BJ (cell line): ENCODE results near the gene CCDC32. TPM values are rescaled to one million over a fixed set of nuclear protein-coding genes. Genes with fewer than 3 reads are reported as not detected.

ENCODE experiments used
- CTCF ChIA-PET: fragments of 350-600 bp; formaldehyde crosslinking; extraction: SDS; loops from one replicate; lab custom pipeline; 2021; ENCODE audit warnings: antibody characterized with exemption, inconsistent platforms; lab: Yijun Ruan, JAX
- POLR2A ChIA-PET: fragments of 300-600 bp; sonication (Branson Sonifier 250); formaldehyde crosslinking; extraction: SDS; loops from one replicate; lab custom pipeline; 2021; ENCODE audit warnings: antibody characterized with exemption; lab: Charles Lee
- DNase-seq: peaks from one replicate; pipeline ENCODE4 v3.0.0-alpha.2; 2011; ENCODE audit warnings: low read depth
- H3K27me3 ChIP-seq: 2 replicates; pipeline ENCODE4 v1.6.0; 2011; ENCODE audit warnings: low read length; ENCODE audit not compliant: control insufficient read depth, insufficient read depth
- H3K36me3 ChIP-seq: 2 replicates; pipeline ENCODE4 v1.5.1; 2011; ENCODE audit warnings: low read length; ENCODE audit not compliant: control insufficient read depth, insufficient read depth
- H3K4me3 ChIP-seq: 2 replicates; pipeline ENCODE4 v1.5.1; 2011; ENCODE audit warnings: low read depth, mild to moderate bottlenecking, control low read depth, low read length
- CTCF ChIP-seq: IDR thresholded peaks from 2 replicates; pipeline ENCODE4 v1.5.1; 2011; ENCODE audit warnings: low read depth, mild to moderate bottlenecking, control low read depth, inconsistent platforms, low read length, moderate library complexity; ENCODE audit not compliant: insufficient read depth
- polyA plus RNA-seq: library from polyadenylated mRNA; depleted of rRNA; stranded (reverse); fragments of >200 nt; gene quantifications from 2 replicates; pipeline ENCODE4 v1.2.3, GENCODE V29; 2011

CCDC32 gene
- polyA plus RNA-seq, 1 experiment, result 14.1 TPM

- peak; percentile 28; the same call in 1 of the 2 replicates for TF ChIP-seq CTCF
- CTCF ChIA-PET, result interaction anchor here (0.9 to 1.5 kb wide), 3 partner anchors 47 to 327 kb away, joined by 3 to 4 read pairs (median 3); partner anchors contain the start of gene VPS18
Measured at GRCh38 chr15:40567111-40567510, 2.3 kb upstream of the CCDC32 start.

DNA sequence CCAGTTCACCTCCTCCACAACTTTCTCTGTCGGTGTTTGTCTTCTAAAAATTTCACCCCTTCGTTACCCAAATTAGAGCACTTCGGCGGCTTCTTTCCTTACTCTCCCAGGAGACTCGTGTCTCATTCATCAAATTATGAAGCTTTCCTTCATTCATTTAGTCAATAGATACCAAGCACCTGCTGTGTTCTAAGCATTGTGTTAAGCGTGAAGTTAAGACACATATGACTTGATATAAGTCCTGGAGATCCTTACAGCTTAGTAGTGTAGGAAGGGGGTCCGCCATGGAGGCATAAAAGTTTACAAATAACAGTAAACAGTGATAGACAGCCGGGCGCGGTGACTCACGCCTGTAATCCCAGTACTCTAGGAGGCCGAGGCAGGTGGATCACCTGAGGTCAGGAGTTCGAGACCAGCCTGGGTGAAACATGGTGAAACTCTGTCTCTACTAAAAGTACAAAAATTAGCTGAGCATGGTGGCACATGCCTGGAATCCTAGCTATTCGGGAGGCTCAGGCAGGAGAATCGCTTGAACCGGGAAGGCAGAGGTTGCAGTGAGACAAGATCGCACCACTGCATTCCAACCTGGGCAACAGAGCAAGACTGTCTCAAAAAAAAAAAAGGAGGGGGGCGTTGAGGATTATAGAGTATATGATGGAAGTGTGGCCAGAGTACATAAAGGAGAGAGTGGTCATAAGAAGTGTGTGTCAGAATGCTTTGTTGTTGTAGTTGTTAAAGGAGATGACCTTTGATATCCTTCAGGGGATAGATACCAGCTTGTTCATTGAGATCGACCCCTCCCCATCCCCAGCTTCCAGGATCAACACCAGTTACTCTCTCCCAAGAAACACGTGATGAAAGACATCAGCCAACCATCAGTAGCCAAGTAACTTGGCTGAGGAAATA lies 744 bp upstream of the CCDC32 start:
- Histone ChIP-seq H3K4me3 (peak overlapping the region; percentile 86), H3K27me3 (no peaks in the 10 kb centered on the region), H3K36me3 (no peaks in the 10 kb centered on the region)
- ChIA-PET POLR2A (interaction anchor here (0.6 kb wide), 3 partner anchors 235 to 1659 kb away, joined by 3 to 7 read pairs (median 4); no protein-coding TSS in a partner anchor), CTCF (interaction anchor here (0.6 to 1.3 kb wide), 4 partner anchors 10 to 329 kb away, joined by 3 to 4 read pairs (median 3); partner anchors contain the start of genes BAHD1 and VPS18)
- TF ChIP-seq CTCF, result no peak
- DNase-seq, result no peak

More at GRCh38 chr15:40567111-40567510, 2.3 kb upstream of the CCDC32 start:
- POLR2A ChIA-PET, result no interaction called here
- Histone ChIP-seq H3K4me3 (no peak overlapping the region), H3K27me3 (no peaks in the 10 kb centered on the region), H3K36me3 (peaks cover 3% of the 10 kb centered on the region; the same call in 1 of the 2 replicates)
- no peak for DNase-seq

GRCh38 chr15:40563426-40563825 lies 1.4 kb downstream of the CCDC32 start:
- Histone ChIP-seq H3K36me3 (no peaks in the 10 kb centered on the region), H3K4me3 (no peak overlapping the region), H3K27me3 (no peaks in the 10 kb centered on the region)
- no peak for TF ChIP-seq CTCF
- no peak for DNase-seq
- POLR2A ChIA-PET, result no interaction called here
- CTCF ChIA-PET, result no interaction called here

DNA sequence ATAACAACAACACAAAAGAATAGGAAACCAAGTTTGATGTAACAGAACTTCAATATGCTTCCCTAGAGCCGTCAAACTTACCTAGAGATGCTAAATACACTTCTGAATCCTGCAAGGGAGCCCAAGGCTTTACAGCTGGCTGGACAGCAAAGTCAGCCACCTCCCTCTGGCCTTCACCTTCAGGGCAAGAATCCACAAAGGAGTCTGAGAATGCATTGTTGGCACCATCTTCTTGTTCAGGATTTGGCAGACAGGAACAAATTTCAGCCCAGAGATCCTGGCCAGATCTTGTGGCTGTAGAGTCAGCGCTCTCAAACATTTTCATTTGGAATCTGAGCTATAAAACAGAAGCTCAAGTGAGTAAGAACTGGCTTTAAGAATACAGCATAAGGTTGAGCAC lies 2.2 kb downstream of the CCDC32 start:
- H3K27me3 ChIP-seq, result no peaks in the 10 kb centered on the region
- no peak overlapping the region for H3K4me3 ChIP-seq
- no peak for TF ChIP-seq CTCF
- H3K36me3 ChIP-seq, result no peaks in the 10 kb centered on the region
- no peak for DNase-seq
- ChIA-PET POLR2A (no interaction called here), CTCF (no interaction called here)
